SK-N-SH (cell line): ENCODE measurements around the gene MPDZ. TPM values are rescaled to one million over a fixed set of nuclear protein-coding genes. Genes with fewer than 3 reads are reported as not detected.

ENCODE experiments used
- CTCF ChIA-PET: fragments of 300-600, 350-600 bp; formaldehyde crosslinking; extraction: SDS; loops from one replicate; lab custom pipeline; 2021; lab: Yijun Ruan, JAX
- POLR2A ChIA-PET: fragments of 350-600 bp; sonication (Branson Sonifier 250); formaldehyde crosslinking; extraction: SDS; loops from one replicate; lab custom pipeline; 2020; ENCODE audit warnings: antibody characterized with exemption, inconsistent platforms; lab: Yijun Ruan, JAX
- DNase-seq: peaks from one replicate; pipeline ENCODE4 v3.0.0; 2012
- H2AFZ ChIP-seq: fragments of 200-600 bp; sonication (generic); 2 replicates; pipeline ENCODE4 v1.8.1; 2016; ENCODE audit warnings: antibody characterized with exemption, mild to moderate bottlenecking, low read depth
- H3F3A ChIP-seq: fragments of 200-600 bp; sonication (generic); replicated peaks from 2 replicates; pipeline ENCODE3; 2016; ENCODE audit warnings: antibody characterized with exemption, mild to moderate bottlenecking; ENCODE audit not compliant: insufficient read depth
- H3K27ac ChIP-seq, 2 experiments: fragments of 200-500 bp in 1 of 2; fragments of 200-600 bp in 1 of 2; sonication (Bioruptor generic) in 1 of 2; sonication (generic), shearing (Covaris generic) in 1 of 2; 2 replicates each; pipeline versions ENCODE4 v1.5.1 to v1.6.1; 2014 to 2016; ENCODE audit warnings: low read depth in 2 of 2, inconsistent platforms in 1 of 2, low read length in 1 of 2, mild to moderate bottlenecking in 1 of 2, mixed read lengths in 1 of 2
- H3K27me3 ChIP-seq: fragments of 200-600 bp; sonication (generic), shearing (Covaris generic); 2 replicates; pipeline ENCODE4 v1.6.1; 2016; ENCODE audit warnings: mixed run types; ENCODE audit not compliant: insufficient read depth
- H3K36me3 ChIP-seq, 2 experiments: fragments of 200-500 bp in 1 of 2; fragments of 200-600 bp in 1 of 2; sonication (Bioruptor generic) in 1 of 2; sonication (generic) in 1 of 2; replicated peaks in 1 of 2; 2 replicates each; pipeline versions ENCODE3 to v1.5.1; 2014 to 2016; ENCODE audit warnings: low read length in 1 of 2, mild to moderate bottlenecking in 1 of 2; ENCODE audit not compliant: insufficient read depth in 2 of 2, control insufficient read depth in 1 of 2
- H3K4me1 ChIP-seq, 2 experiments: fragments of 200-500 bp in 1 of 2; fragments of 200-600 bp in 1 of 2; sonication (Bioruptor generic) in 1 of 2; sonication (generic), shearing (Covaris generic) in 1 of 2; 2 replicates each; pipeline versions ENCODE4 v1.5.1 to v1.6.1; 2014 to 2016; ENCODE audit warnings: low read depth in 1 of 2, low read length in 1 of 2, mixed run types in 1 of 2; ENCODE audit not compliant: insufficient read depth in 2 of 2, control insufficient read depth in 1 of 2
- H3K4me2 ChIP-seq: fragments of 200-600 bp; sonication (generic), shearing (Covaris generic); 2 replicates; pipeline ENCODE4 v1.6.1; 2017; ENCODE audit warnings: mixed run types
- H3K4me3 ChIP-seq, 2 experiments: fragments of 200-500 bp in 1 of 2; fragments of 200-600 bp in 1 of 2; sonication (Bioruptor generic) in 1 of 2; sonication (generic), shearing (Covaris generic) in 1 of 2; 2 replicates each; pipeline versions ENCODE4 v1.5.1 to v1.8.1; 2014 to 2016; ENCODE audit warnings: low read depth in 2 of 2, inconsistent platforms in 1 of 2, low read length in 1 of 2, mild to moderate bottlenecking in 1 of 2, mixed read lengths in 1 of 2, moderate library complexity in 1 of 2
- H3K79me2 ChIP-seq: fragments of 200-600 bp; sonication (generic); 2 replicates; pipeline ENCODE4 v1.8.1; 2017; ENCODE audit warnings: mild to moderate bottlenecking; ENCODE audit not compliant: insufficient read depth
- H3K9ac ChIP-seq: fragments of 200-600 bp; sonication (generic); 2 replicates; pipeline ENCODE4 v1.6.1; 2017; ENCODE audit warnings: mixed run types
- H3K9me2 ChIP-seq: fragments of 200-600 bp; sonication (generic); 2 replicates; pipeline ENCODE4 v1.6.1; 2017; ENCODE audit warnings: mixed run types
- H3K9me3 ChIP-seq: fragments of 200-600 bp; sonication (generic); 2 replicates; pipeline ENCODE4 v1.6.1; 2017; ENCODE audit warnings: mixed run types, mild to moderate bottlenecking, moderate library complexity
- H4K20me1 ChIP-seq: fragments of 200-600 bp; sonication (generic); 2 replicates; pipeline ENCODE4 v1.6.1; 2017; ENCODE audit warnings: mild to moderate bottlenecking, mixed run types; ENCODE audit not compliant: insufficient read depth
- CHD2 ChIP-seq: fragments of 150-350 bp; IDR thresholded peaks from 2 replicates; pipeline ENCODE4 v1.6.1; 2018; ENCODE audit warnings: low read length; ENCODE audit not compliant: partially characterized antibody
- ELF1 ChIP-seq: IDR thresholded peaks from 2 replicates; pipeline ENCODE4 v1.4.0; 2012
- EZH2phosphoT487 ChIP-seq: fragments of 200-600 bp; sonication (generic); IDR thresholded peaks from 2 replicates; pipeline ENCODE4 v1.6.1; 2017; ENCODE audit warnings: low read depth, mixed run types, mild to moderate bottlenecking, antibody characterized with exemption, moderate library complexity, borderline replicate concordance
- FOSL2 ChIP-seq: IDR thresholded peaks from 2 replicates; pipeline ENCODE4 v1.4.0; 2012; ENCODE audit warnings: low read depth, mild to moderate bottlenecking, moderate library complexity, borderline replicate concordance
- FOXM1 ChIP-seq: IDR thresholded peaks from 2 replicates; pipeline ENCODE4 v1.4.0; 2012; ENCODE audit warnings: low read depth, mild to moderate bottlenecking
- GABPA ChIP-seq: IDR thresholded peaks from 2 replicates; pipeline ENCODE4 v1.4.0; 2012; ENCODE audit warnings: low read depth, mild to moderate bottlenecking
- GATA2 ChIP-seq: sonication (generic); formaldehyde crosslinking; IDR thresholded peaks from 2 replicates; pipeline ENCODE4 v1.5.0; 2020; ENCODE audit warnings: mild to moderate bottlenecking, missing genetic modification reagents
- MEF2A ChIP-seq: IDR thresholded peaks from 2 replicates; pipeline ENCODE4 v1.4.0; 2012; ENCODE audit warnings: low read depth, borderline replicate concordance
- NFIC ChIP-seq: IDR thresholded peaks from 2 replicates; pipeline ENCODE4 v1.4.0; 2012; ENCODE audit warnings: borderline replicate concordance
- PBX3 ChIP-seq: IDR thresholded peaks from 2 replicates; pipeline ENCODE4; 2012
- POLR2AphosphoS5 ChIP-seq: IDR thresholded peaks from 2 replicates; pipeline ENCODE4 v1.6.1; 2012; ENCODE audit warnings: low read depth, low read length
- RAD21 ChIP-seq: IDR thresholded peaks from 2 replicates; pipeline ENCODE4 v1.6.1; 2012; ENCODE audit warnings: mild to moderate bottlenecking, low read length
- RCOR1 ChIP-seq: fragments of 150-350 bp; IDR thresholded peaks from 2 replicates; pipeline ENCODE4 v1.6.1; 2017; ENCODE audit warnings: antibody characterized with exemption, low read length
- RFX5 ChIP-seq: IDR thresholded peaks from 2 replicates; pipeline ENCODE4 v1.6.1; 2012; ENCODE audit warnings: mild to moderate bottlenecking, improper control_type of control experiment, low read length
- SMC3 ChIP-seq: IDR thresholded peaks from 2 replicates; pipeline ENCODE4 v1.6.1; 2012; ENCODE audit warnings: low read depth, low read length, improper control_type of control experiment
- TAF1 ChIP-seq: IDR thresholded peaks from 2 replicates; pipeline ENCODE4 v1.6.1; 2012; ENCODE audit warnings: low read depth, mild to moderate bottlenecking, low read length, moderate library complexity, borderline replicate concordance
- TCF12 ChIP-seq: IDR thresholded peaks from 2 replicates; pipeline ENCODE4 v1.4.0; 2012
- YY1 ChIP-seq: IDR thresholded peaks from 2 replicates; pipeline ENCODE4 v1.4.0; 2012; ENCODE audit warnings: low read depth, mild to moderate bottlenecking
- WGBS: methylation state at CpG from one replicate; pipeline ENCODE4 v1.1.6; 2017; ENCODE audit warnings: low lambda C conversion rate; 5-methylcytosine and 5-hydroxymethylcytosine counted together
- polyA plus RNA-seq, 3 experiments: library from polyadenylated mRNA; depleted of rRNA; stranded (reverse); fragments of >200 nt; gene quantifications; 2 replicates each; pipeline ENCODE4 v1.2.3, GENCODE V29; 2012
- TF ChIP-seq, protein P1 (sequence below): IDR thresholded peaks from 2 replicates; pipeline ENCODE4 v1.6.1; 2012; ENCODE audit warnings: mild to moderate bottlenecking, low read depth, low read length, moderate library complexity
- TF ChIP-seq, protein P2 (sequence below): IDR thresholded peaks from 2 replicates; pipeline ENCODE4 v1.4.0; 2012; ENCODE audit warnings: low read depth, borderline replicate concordance

The MPDZ gene
- polyA plus RNA-seq, 1 of the 3 experiments (the other 2 are of a cell fraction), result 20.5 TPM

GRCh38 chr9:13234932-13235331 lies 44.6 kb downstream of the MPDZ start:
- WGBS, result 97% methylated on average over 1 of the region's 1 CpG
- H2AFZ ChIP-seq, result no peak overlapping the region
- POLR2A ChIA-PET, result no interaction called here

More at GRCh38 chr9:13234932-13235331, 44.6 kb downstream of the MPDZ start:
- no peak overlapping the region for H3K4me2 ChIP-seq
- H4K20me1 ChIP-seq, result no peaks in the 10 kb centered on the region; the same call in 1 of the 2 replicates
- no peaks in the 10 kb centered on the region for H3K9me3 ChIP-seq
- no peak overlapping the region for H3K27ac ChIP-seq
- no peak for TF ChIP-seq TCF12
- TF ChIP-seq, protein P1, sequence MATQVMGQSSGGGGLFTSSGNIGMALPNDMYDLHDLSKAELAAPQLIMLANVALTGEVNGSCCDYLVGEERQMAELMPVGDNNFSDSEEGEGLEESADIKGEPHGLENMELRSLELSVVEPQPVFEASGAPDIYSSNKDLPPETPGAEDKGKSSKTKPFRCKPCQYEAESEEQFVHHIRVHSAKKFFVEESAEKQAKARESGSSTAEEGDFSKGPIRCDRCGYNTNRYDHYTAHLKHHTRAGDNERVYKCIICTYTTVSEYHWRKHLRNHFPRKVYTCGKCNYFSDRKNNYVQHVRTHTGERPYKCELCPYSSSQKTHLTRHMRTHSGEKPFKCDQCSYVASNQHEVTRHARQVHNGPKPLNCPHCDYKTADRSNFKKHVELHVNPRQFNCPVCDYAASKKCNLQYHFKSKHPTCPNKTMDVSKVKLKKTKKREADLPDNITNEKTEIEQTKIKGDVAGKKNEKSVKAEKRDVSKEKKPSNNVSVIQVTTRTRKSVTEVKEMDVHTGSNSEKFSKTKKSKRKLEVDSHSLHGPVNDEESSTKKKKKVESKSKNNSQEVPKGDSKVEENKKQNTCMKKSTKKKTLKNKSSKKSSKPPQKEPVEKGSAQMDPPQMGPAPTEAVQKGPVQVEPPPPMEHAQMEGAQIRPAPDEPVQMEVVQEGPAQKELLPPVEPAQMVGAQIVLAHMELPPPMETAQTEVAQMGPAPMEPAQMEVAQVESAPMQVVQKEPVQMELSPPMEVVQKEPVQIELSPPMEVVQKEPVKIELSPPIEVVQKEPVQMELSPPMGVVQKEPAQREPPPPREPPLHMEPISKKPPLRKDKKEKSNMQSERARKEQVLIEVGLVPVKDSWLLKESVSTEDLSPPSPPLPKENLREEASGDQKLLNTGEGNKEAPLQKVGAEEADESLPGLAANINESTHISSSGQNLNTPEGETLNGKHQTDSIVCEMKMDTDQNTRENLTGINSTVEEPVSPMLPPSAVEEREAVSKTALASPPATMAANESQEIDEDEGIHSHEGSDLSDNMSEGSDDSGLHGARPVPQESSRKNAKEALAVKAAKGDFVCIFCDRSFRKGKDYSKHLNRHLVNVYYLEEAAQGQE, result no peak
- no peak for TF ChIP-seq YY1
- TF ChIP-seq SMC3, result no peak
- TF ChIP-seq ELF1, result no peak
- no peak for TF ChIP-seq RFX5
- no peak for TF ChIP-seq CHD2
- TF ChIP-seq RAD21, result no peak
- no peak for TF ChIP-seq FOXM1
- no peak for TF ChIP-seq GATA2 (CRISPR knock-in tag)
- TF ChIP-seq TAF1, result no peak
- no peak for TF ChIP-seq GABPA
- no peak for TF ChIP-seq NFIC
- no peak for TF ChIP-seq PBX3
- TF ChIP-seq FOSL2, result no peak
- no peak for TF ChIP-seq RCOR1
- TF ChIP-seq, protein P2, sequence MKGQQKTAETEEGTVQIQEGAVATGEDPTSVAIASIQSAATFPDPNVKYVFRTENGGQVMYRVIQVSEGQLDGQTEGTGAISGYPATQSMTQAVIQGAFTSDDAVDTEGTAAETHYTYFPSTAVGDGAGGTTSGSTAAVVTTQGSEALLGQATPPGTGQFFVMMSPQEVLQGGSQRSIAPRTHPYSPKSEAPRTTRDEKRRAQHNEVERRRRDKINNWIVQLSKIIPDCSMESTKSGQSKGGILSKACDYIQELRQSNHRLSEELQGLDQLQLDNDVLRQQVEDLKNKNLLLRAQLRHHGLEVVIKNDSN, result no peak
- no peak for TF ChIP-seq MEF2A
- no peak for TF ChIP-seq EZH2phosphoT487
- no peak for TF ChIP-seq POLR2AphosphoS5
- no peaks in the 10 kb centered on the region for H3K27me3 ChIP-seq
- no peak overlapping the region for H3K9ac ChIP-seq
- no peak overlapping the region for H3K4me3 ChIP-seq
- peaks cover 8 to 38% of the 10 kb centered on the region in 2 experiments for H3K36me3 ChIP-seq
- DNase-seq, result no peak
- H3K79me2 ChIP-seq, result no peaks in the 10 kb centered on the region
- peaks cover 7% of the 10 kb centered on the region for H3F3A ChIP-seq
- 0 out of 2 replicates have a peak, but pooled peaks cover 4% of the 10 kb centered on the region for H3K9me2 ChIP-seq
- CTCF ChIA-PET, result no interaction called here
- peaks cover 0 to 12% of the 10 kb centered on the region in 2 experiments; a peak in 2 of 4 replicates for H3K4me1 ChIP-seq
